Daoy (cell line): ENCODE data around the gene UMODL1. TPM values are rescaled to one million over a fixed set of nuclear protein-coding genes. Genes with fewer than 3 reads are reported as not detected.
A peak's percentile ranks its signal among the peaks of the same experiment; 100 is the strongest.
"Not testable (repeated sequence)": the region's sequence is repeated elsewhere in the genome, so short reads cannot be mapped to it uniquely, and the experiment has no call there.

Source experiments
- DNase-seq: peaks from one replicate; pipeline ENCODE4 v3.0.0-alpha.2; 2015; ENCODE audit warnings: low read depth
- total RNA-seq: library from RNA; depleted of rRNA; stranded (reverse); fragments of >200 nt; shearing (Covaris generic); gene quantifications from 2 replicates; pipeline ENCODE4 v1.2.3, GENCODE V29; 2014

The UMODL1 gene
- total RNA-seq, 1 experiment from 2014 or later = 0.80 TPM

- no peak for DNase-seq
Measured at GRCh38 chr21:42059141-42059540, 12.0 kb upstream of the UMODL1 start.

- DNase-seq = no peak
Measured at GRCh38 chr21:42059721-42060120, 11.4 kb upstream of the UMODL1 start.

DNA sequence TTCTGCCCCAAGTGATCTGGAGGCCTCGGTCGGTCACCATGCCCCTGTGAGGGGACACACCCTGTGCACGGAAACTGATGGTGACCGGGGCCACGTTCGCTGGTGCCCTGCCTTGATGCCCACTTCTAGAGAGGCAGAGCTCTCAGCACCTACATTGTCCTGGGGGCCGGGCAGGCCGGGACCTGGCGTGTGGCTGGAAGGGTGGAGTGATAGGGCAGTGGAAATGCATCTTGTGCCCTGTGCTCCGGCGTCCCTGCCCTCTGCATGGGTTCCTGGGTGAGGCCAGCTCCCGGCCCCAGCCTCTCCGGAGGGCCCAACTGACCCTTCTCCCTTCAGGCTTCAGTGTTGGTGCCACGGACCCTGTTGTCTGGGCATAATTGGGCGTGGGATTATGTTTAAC lies 11.0 kb upstream of the UMODL1 start:
- DNase-seq = no peak

DNA sequence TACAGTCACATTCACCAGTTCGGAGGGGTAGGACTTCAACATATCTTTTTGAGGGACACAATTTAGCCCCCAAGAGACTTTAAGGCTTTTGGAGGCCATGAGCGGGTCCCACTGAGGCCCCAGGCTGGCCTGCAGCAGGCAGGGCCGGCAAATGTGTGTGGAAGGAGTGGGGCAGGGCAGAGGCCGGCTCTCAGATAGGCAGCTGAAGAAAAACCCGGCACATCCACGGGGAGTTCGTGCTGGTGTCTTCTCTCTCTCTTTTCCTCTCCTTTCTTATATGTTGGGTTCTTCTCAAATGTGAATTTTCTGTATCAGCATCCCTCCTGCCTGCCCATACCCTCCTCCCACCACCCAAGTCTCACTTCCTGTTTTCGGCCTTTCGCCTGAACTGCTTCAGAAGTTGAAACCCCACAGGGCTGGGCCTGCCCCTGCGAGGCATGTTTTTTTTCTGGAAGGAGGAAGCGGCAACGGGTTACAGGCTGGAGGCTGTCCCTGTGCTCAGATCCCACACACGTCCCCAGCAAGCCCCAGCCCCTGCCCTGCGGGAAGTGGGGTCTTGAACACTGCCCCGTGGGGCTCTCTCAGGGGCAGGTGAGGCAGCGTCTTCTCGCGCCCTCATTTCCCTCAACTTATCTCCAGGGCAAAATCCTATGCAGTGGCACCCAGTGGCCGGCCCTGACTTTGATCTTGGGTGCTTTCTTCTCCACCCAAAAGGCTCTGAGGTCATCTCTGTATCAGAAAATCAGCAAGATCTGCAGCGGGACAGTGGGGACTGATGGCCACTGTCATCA lies 9.7 kb upstream of the UMODL1 start:
- no peak for DNase-seq

DNA sequence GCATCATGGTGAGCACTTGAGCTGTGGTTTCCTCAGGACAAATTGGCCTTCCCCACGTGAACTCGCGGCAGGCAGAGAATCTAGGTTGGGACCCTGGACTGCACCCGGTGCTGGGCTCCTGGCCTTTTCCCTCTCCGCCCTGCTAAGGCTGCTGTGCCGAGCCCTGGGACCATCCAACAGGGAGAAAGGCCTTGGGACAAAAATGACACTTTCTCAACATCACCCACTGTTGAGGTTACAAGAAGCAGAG lies 9.2 kb upstream of the UMODL1 start:
- no peak for DNase-seq

DNA sequence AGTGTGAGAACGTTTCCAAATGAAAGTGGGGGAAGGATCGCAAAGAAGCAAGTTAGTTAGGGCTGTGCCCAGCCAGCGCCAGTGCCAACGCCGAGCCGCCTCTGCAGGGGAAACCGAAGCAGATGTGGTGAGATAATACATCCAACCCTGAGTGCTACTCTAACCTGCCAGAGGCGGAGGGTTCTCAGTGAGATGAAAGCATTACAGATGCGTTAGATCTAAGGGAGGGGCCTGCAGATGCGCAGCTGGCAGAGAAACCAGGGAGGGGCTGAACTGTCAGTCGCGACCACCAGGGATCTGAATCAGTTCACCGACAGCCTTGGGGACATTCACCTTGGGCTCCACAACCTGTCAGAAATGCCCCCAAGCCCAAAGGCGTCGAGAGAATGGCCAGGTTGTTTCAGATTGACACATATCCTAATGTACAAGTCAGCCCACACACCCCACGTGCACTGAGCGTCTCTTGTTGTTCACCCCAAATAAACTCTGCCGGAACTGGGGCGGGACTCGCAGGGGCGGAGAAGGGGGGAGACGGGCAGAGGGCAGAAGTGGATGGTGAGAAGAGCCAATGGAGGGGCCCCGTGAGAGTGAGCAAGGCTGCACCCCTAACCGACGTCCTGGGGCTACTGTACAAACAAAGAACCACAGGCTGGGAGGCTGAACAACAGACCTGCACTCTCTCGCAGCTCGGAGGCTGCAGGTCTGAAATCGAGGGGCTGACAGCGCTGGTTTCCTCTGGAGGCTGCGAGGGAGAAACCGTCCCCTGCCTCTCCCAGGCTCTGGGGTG lies 8.7 kb upstream of the UMODL1 start:
- no peak for DNase-seq

DNA sequence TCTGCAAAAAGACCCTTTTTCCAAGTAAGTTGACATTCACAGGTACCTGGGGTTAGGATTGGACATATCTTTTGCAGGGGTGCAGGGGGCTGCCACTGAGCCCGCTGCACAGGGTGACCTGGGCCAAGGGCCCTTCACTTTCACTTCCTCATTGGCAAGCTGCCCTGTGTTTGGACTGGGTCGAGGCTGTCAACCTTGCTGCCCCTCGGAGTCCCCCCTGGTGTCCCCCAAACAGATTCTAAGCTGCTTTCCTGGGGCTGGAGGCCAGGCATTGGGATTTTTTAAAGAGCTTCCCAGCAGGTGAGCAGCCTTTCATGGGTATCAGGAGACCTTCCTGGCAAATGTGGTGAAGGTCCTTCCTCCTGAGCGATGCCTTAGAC lies 7.9 kb upstream of the UMODL1 start:
- DNase-seq = no peak

DNA sequence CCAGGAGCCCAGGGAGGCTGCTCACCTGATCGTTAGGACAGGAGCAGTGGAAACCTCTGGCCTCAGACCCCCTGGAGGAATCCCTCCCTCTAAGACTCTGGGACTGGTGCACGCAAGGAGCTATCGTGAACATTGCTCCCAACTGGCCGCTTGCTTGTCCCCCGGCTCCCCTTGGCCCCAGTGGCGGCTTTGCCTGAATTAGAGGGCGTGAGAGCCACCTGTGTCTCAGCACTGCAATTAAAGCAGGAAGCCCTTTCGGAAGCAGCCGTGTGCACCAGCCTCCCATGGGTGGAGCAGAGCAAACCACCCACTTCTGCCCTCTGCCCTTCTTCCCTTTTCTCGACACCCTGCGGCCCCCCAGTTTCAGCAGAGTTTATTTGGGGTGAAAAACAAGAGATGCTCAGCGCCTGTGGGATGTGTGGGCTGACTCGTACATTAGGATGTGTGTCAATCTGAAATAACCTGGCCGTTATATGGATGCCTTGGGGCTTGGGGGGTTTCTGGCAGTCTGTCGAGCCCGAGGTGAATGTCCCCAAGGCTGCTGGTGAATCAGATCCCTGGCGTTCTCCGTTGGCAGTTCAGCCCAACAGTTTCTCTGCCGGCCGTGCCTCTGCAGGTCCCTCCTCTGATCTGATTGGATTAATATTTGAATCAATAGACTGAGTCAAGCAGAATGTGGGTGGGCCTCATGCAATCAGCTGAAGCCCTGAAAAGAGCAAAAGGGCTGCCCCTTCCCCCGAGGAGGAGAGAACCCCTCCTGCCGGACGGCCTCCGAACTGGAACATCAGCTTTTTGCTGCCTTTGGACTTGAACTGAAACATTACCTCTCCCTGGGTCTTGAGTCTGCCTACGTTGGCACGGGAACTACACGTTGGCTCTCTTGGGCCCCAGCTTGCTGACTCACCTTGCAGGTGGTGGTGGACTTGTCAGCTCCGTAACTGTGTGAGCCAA lies 7.3 kb upstream of the UMODL1 start:
- DNase-seq = peak; percentile 56

DNA sequence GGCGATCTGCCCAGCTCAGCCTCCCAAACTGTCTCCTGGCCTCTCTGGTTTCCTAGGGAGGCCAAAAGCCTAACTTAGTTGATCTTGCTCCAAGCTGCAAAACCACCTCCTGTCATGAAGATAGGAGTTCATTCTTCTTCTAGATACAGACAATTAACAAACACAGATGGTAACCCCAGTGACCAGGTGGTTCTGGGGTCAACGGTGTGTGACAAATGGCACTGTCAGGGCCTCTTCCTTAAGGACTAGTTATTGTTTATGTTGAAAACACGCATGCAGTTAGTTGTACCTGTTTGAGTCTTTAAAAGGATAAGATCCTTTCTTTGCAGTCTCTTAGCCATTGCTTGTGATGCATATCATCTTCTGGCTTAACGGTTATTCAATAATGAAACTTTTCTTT lies 4.6 kb upstream of the UMODL1 start:
- no peak for DNase-seq

DNA sequence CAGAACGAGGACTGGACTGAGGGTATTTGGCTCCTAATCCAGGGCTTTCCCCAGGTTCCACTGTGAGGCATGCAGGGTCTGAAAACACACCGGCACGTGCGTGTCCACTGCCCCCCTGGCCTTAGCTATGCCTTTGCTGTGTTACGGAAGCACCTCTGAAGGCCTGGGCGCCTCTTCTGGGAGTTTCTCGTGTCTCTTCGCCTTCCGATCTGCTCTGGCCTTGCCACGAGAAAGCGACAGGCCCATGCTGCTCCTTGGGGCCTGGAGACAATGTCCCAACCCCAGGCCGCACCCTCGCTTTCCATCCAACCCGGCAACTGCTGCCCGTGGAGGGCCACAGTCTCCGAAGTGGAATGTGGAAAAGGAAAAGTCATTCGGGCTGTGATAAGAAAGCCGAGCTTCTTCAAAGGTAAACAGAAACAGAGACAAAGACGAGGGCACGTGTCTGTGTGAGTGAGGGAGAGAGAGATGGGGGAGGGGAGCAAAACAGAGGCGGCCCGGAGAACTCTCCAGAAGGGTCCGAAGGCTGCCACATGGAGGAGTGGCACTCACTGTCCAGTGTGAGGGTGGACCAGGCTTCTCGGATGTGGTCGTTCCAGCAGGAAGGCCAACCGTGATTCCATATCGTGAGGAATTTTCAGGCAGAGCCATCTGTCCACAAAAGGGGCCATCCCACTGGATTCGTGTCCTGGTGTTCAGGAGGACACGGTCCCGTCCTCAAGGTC lies 3.4 kb upstream of the UMODL1 start:
- no peak for DNase-seq

DNA sequence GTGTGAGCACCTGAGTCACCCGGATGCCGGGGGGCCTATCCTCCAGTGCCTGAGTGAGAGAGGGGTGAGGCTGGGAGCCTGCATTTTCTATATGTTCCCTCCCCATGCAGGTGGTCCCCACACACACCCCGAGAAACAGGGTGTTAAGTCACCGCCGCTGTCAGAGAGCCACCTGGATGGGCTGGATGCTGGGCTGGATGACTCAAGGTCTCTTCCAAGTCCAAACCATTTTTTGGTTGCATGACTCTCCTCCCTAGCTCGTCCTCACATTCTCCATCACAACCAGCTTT lies 2.9 kb upstream of the UMODL1 start:
- no peak for DNase-seq

GRCh38 chr21:42068592-42068991 lies 2.5 kb upstream of the UMODL1 start:
- DNase-seq = no peak

DNA sequence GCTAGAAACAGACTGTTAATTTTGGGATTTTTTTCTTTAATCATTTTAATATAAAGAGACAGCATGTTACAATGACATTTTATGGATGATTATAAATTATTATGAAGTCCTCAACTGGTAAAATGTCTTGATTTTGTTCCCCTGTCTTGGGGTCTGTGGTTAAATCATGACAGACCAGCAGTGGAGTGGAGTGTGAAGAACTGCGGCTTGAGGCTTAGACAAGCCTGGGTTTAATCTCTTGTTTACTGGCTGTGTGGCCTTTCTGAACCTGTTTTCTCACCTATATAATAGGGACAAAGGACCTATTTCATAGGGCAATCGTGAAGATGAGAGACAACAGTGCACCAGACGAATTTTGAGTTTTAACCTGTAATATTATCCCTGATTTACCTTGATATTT lies 1.8 kb upstream of the UMODL1 start:
- no peak for DNase-seq

- DNase-seq = no peak
Measured at GRCh38 chr21:42069843-42070242, 1.3 kb upstream of the UMODL1 start.

GRCh38 chr21:42073145-42074099 lies 2.3 kb downstream of the UMODL1 start:
- no peak for DNase-seq

GRCh38 chr21:42075686-42076471 lies 4.8 kb downstream of the UMODL1 start:
- DNase-seq = no peak

DNA sequence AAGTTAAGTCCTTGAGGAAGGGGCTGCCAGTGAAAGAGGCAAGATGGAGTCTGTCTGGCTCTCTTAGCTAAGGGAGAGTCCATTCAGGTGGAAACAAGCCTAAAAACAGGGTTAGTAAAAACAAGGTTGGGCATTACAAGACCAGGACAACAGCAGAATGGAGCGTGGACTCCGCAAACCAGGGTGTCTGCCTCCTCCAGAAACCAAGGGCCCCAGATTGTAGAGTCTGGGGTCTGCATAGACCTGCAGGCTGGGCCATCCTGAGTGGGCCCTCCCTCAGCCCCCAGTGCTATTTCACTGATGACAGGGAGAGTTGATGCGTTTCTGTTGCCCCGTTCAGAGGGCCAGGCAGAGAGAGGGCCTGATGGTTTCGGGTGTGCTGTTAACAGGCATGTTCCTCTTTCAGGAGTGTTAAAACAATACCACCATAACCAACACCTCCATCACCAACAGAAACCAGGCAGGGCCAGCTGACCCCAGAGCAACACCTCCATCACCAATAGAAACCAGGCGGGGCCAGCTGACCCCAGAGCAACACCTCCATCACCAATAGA lies 6.6 kb downstream of the UMODL1 start:
- not testable (repeated sequence) for DNase-seq

DNA sequence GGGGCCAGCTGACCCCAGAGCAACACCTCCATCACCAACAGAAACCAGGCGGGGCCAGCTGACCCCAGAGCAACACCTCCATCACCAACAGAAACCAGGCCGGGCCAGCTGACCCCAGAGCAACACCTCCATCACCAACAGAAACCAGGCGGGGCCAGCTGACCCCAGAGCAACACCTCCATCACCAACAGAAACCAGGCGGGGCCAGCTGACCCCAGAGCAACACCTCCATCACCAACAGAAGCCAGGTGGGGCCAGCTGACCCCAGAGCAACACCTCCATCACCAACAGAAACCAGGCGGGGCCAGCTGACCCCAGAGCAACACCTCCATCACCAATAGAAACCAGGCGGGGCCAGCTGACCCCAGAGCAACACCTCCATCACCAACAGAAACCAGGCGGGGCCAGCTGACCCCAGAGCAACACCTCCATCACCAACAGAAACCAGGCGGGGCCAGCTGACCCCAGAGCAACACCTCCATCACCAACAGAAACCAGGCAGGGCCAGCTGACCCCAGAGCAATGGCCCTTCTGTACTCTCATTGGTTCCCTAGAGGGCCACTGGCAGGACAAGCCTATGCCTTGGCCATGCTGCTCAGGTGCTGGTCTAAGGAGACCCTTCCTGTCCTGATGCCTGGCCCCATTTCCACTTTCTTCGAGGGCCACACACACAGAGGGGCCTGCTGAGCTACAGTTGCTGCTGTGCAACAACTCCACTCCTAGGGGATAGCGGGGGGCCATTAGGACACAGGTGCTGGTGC lies 7.3 kb downstream of the UMODL1 start:
- not testable (repeated sequence) for DNase-seq
